Esophagus muscularis mucosa (tissue), 4 donors: ENCODE results near the gene BCAS3. TPM values are rescaled to one million over a fixed set of nuclear protein-coding genes. Genes with fewer than 3 reads are reported as not detected.

Source experiments
- DNase-seq: peaks from one replicate; pipeline ENCODE4 v3.0.0-alpha.2; 2017; ENCODE audit errors: extremely low spot score
- H3K27ac ChIP-seq, 4 donors: fragments of 200-600 bp; sonication (generic); replicated peaks in 1 of 4; 1 replicate in 3 of 4; 2 replicates in 1 of 4; pipeline ENCODE4 v1.5.1; 2016 to 2019; ENCODE audit warnings: mild to moderate bottlenecking in 1 of 4
- H3K27me3 ChIP-seq, 4 donors: fragments of 200-600 bp; sonication (generic); one replicate each; pipeline versions ENCODE4 v1.5.1 to v1.6.0; 2016 to 2019
- H3K36me3 ChIP-seq, 4 donors: fragments of 200-600 bp; sonication (generic); one replicate each; pipeline ENCODE4 v1.5.1; 2016 to 2019
- H3K4me1 ChIP-seq, 4 donors: fragments of 200-600 bp; sonication (generic); one replicate each; pipeline ENCODE4 v1.5.1; 2016 to 2019
- H3K4me3 ChIP-seq, 4 donors: fragments of 200-600 bp; sonication (generic); 1 replicate in 2 of 4; 2 replicates in 2 of 4; pipeline ENCODE4 v1.5.1; 2016 to 2019; ENCODE audit warnings: mild to moderate bottlenecking in 4 of 4, moderate library complexity in 1 of 4
- H3K9me3 ChIP-seq, 4 donors: fragments of 200-600 bp; sonication (generic); 1 replicate in 3 of 4; 2 replicates in 1 of 4; pipeline ENCODE4 v1.5.1; 2016 to 2019
- EP300 ChIP-seq: sonication (generic); formaldehyde crosslinking; IDR thresholded peaks from one replicate; pipeline ENCODE4 v1.6.1; 2017; ENCODE audit warnings: antibody characterized with exemption
- POLR2A ChIP-seq: fragments of 450-650 bp; IDR thresholded peaks from one replicate; pipeline ENCODE4 v1.6.1; 2017; ENCODE audit warnings: antibody characterized with exemption, moderate library complexity, mild to moderate bottlenecking, low read depth
- POLR2AphosphoS5 ChIP-seq, 2 donors: sonication (generic); formaldehyde crosslinking; IDR thresholded peaks; one replicate each; pipeline ENCODE4 v1.6.1; 2017; ENCODE audit warnings: antibody characterized with exemption in 2 of 2
- WGBS: methylation state at CpG from one replicate; pipeline ENCODE4 v1.1.5; 2018; 5-methylcytosine and 5-hydroxymethylcytosine counted together
- intact Hi-C: fragments of 100-400 bp; cut with DNase I; formaldehyde crosslinking; loops from one replicate; pipeline ENCODE4 v1.15.1; 2023
- total RNA-seq, 4 donors: library from RNA; depleted of rRNA; stranded (reverse); fragments of >200 nt; gene quantifications; one replicate each; pipeline versions ENCODE4 v1.1.0 to v1.2.1, GENCODE V29; 2016
- TF ChIP-seq, protein P1 (sequence below), 3 experiments: fragments of 200-600 bp in 2 of 3; fragments of 450-650 bp in 1 of 3; sonication (generic) in 2 of 3; IDR thresholded peaks; one replicate each; pipeline ENCODE4 v1.5.1; 2017 to 2019; ENCODE audit warnings: antibody characterized with exemption in 3 of 3, mild to moderate bottlenecking in 2 of 3, moderate library complexity in 1 of 3

The BCAS3 gene
- total RNA-seq, 4 donors from 2014 or later, result 17.4 to 25.7 (median 19.5) TPM

- TF ChIP-seq POLR2A (no peak), POLR2AphosphoS5 (IDR thresholded peaks at IDR 0.05) (no peak), EP300 (no peak)
- TF ChIP-seq, protein P1, sequence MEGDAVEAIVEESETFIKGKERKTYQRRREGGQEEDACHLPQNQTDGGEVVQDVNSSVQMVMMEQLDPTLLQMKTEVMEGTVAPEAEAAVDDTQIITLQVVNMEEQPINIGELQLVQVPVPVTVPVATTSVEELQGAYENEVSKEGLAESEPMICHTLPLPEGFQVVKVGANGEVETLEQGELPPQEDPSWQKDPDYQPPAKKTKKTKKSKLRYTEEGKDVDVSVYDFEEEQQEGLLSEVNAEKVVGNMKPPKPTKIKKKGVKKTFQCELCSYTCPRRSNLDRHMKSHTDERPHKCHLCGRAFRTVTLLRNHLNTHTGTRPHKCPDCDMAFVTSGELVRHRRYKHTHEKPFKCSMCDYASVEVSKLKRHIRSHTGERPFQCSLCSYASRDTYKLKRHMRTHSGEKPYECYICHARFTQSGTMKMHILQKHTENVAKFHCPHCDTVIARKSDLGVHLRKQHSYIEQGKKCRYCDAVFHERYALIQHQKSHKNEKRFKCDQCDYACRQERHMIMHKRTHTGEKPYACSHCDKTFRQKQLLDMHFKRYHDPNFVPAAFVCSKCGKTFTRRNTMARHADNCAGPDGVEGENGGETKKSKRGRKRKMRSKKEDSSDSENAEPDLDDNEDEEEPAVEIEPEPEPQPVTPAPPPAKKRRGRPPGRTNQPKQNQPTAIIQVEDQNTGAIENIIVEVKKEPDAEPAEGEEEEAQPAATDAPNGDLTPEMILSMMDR (IDR thresholded peaks at IDR 0.05), result no peak
- Histone ChIP-seq H3K27me3 (no peaks in the 10 kb centered on the region), H3K36me3 (no peaks in the 10 kb centered on the region), H3K27ac (no peak overlapping the region), H3K9me3 (no peaks in the 10 kb centered on the region), H3K4me3 (no peak overlapping the region), H3K4me1 (peaks cover 0 to 6% (median 0%) of the 10 kb centered on the region in 4 donors)
- intact Hi-C loops, result no loop called here
- DNase-seq, result no peak
- 85% methylated on average over 3 of the region's 3 CpGs for WGBS
Observed at GRCh38 chr17:60782742-60783141, 105.1 kb downstream of the BCAS3 start.

- intact Hi-C loops, result no loop called here
- no peak for TF ChIP-seq POLR2AphosphoS5 (IDR thresholded peaks at IDR 0.05)
- no peak for TF ChIP-seq POLR2A
- TF ChIP-seq, protein P1 (IDR thresholded peaks at IDR 0.05), result no peak
Observed at GRCh38 chr17:60790205-60790604, 112.6 kb downstream of the BCAS3 start.

DNA sequence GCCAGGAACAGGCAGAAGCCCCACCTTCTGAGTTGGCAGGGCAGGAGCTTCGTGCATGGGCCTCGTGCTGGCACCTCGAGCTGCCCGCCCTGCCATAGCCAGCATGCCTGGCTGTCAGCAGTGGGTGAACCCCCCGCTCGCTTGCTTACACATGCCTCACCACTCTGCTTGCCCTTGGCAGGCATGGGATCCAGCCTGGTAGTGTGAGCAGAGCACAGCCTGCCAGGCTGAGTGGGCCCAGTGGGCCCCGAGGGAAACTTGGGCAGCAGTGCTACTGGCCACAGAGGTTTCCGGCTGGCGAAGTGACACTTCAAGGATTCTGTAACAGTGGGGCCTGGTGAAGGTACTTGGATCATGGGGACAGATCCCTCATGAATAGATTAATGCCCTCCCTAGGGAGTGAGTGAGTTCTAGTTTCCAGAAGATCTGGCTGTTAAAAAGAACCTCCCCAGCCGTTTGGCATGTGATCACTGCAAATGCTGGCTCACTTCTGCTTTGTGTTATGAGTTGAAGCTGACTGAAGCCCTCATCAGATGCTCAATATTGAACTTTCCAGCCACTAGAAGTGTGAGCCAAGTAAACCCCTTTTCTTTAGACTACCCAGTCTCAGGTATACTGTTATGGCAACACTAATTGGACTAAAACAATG, 114.7 kb downstream of the BCAS3 start:
- Histone ChIP-seq H3K4me1 (peaks cover 0 to 4% (median 0%) of the 10 kb centered on the region in 4 donors), H3K27ac (no peak overlapping the region), H3K36me3 (no peaks in the 10 kb centered on the region), H3K9me3 (no peaks in the 10 kb centered on the region), H3K4me3 (no peak overlapping the region), H3K27me3 (no peaks in the 10 kb centered on the region)
- intact Hi-C loops, result no loop called here
- no peak for DNase-seq
- TF ChIP-seq POLR2A (no peak), EP300 (no peak), POLR2AphosphoS5 (IDR thresholded peaks at IDR 0.05) (no peak)
- TF ChIP-seq, protein P1 (IDR thresholded peaks at IDR 0.05), result no peak
- 84% methylated on average over 8 of the region's 10 CpGs for WGBS

More at GRCh38 chr17:60790205-60790604, 112.6 kb downstream of the BCAS3 start:
- H3K27me3 ChIP-seq, result no peaks in the 10 kb centered on the region
- no peaks in the 10 kb centered on the region for H3K36me3 ChIP-seq
- no peaks in the 10 kb centered on the region for H3K9me3 ChIP-seq
- H3K27ac ChIP-seq, result no peak overlapping the region
- H3K4me1 ChIP-seq, result peaks cover 0 to 4% (median 0%) of the 10 kb centered on the region in 4 donors
- no peak for DNase-seq
- H3K4me3 ChIP-seq, result no peak overlapping the region

DNA sequence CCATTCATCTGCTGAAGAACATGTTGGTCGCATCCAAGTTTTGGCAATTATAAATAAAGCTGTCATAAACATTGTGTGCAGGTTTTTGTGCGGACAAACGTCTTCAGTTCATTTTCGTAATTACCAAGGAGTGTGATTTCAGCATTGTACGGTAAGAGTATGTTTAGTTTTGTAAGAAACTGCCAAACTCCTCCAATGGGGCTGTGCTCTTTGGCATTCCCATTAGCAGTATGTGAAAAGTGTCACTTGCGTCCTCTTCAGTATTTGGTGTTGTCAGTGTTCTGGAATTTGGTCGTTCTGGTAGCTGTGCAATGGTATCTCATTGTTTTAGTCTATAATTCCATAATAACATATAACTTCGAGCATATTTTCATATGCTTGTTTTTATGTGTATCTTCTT, 120.9 kb downstream of the BCAS3 start:
- Histone ChIP-seq H3K27me3 (no peaks in the 10 kb centered on the region), H3K9me3 (no peaks in the 10 kb centered on the region)
- 59% methylated on average over 8 of the region's 8 CpGs for WGBS

More for the DNA sequence above, 120.9 kb downstream of the BCAS3 start:
- intact Hi-C loops, result no loop called here
- Histone ChIP-seq H3K27ac (no peak overlapping the region), H3K4me1 (peaks cover 0 to 12% (median 5%) of the 10 kb centered on the region in 4 donors), H3K36me3 (no peaks in the 10 kb centered on the region), H3K4me3 (no peak overlapping the region)
- TF ChIP-seq POLR2A (no peak), POLR2AphosphoS5 (IDR thresholded peaks at IDR 0.05) (no peak), EP300 (no peak)
- TF ChIP-seq, protein P1 (IDR thresholded peaks at IDR 0.05), result no peak
- no peak for DNase-seq
